Parathyroid adenoma (tissue), 2 donors: ENCODE results near the gene HS3ST2.

Experiments
- H2AFZ ChIP-seq: fragments of 300-600 bp; sonication (generic); one replicate; pipeline ENCODE4 v1.7.0; 2017; ENCODE audit warnings: antibody characterized with exemption, mild to moderate bottlenecking
- H3K27ac ChIP-seq: fragments of 300-600 bp; sonication (generic); one replicate; pipeline ENCODE4 v1.7.0; 2017
- H3K27me3 ChIP-seq: fragments of 300-600 bp; sonication (generic); one replicate; pipeline ENCODE4 v1.7.0; 2017; ENCODE audit warnings: low read length; ENCODE audit not compliant: control insufficient read depth, insufficient read depth
- H3K36me3 ChIP-seq: fragments of 300-600 bp; sonication (generic); one replicate; pipeline ENCODE4 v1.7.0; 2017; ENCODE audit warnings: low read length; ENCODE audit not compliant: control insufficient read depth, insufficient read depth
- H3K4me1 ChIP-seq: fragments of 300-600 bp; sonication (generic); one replicate; pipeline ENCODE4 v1.7.0; 2017; ENCODE audit warnings: control low read depth
- H3K4me2 ChIP-seq: fragments of 300-600 bp; sonication (generic); one replicate; pipeline ENCODE4 v1.7.0; 2017; ENCODE audit warnings: low read length
- H3K4me3 ChIP-seq: fragments of 300-600 bp; sonication (generic); one replicate; pipeline ENCODE4 v1.7.0; 2017; ENCODE audit warnings: low read depth, low read length
- H3K79me2 ChIP-seq: fragments of 300-600 bp; sonication (generic); one replicate; pipeline ENCODE4 v1.7.0; 2017; ENCODE audit warnings: control low read depth
- H3K9ac ChIP-seq: fragments of 300-600 bp; sonication (generic); one replicate; pipeline ENCODE4 v1.7.0; 2017; ENCODE audit warnings: mild to moderate bottlenecking
- H3K9me3 ChIP-seq: fragments of 300-600 bp; sonication (generic); one replicate; pipeline ENCODE4 v1.7.0; 2017; ENCODE audit warnings: low read length; ENCODE audit not compliant: control insufficient read depth
- CTCF ChIP-seq: fragments of 300-600 bp; sonication (generic); IDR thresholded peaks from one replicate; pipeline ENCODE4 v1.7.0; 2017; ENCODE audit warnings: antibody characterized with exemption, mild to moderate bottlenecking
- donor health status: primary hyperparathyroidism.

The HS3ST2 gene

DNA sequence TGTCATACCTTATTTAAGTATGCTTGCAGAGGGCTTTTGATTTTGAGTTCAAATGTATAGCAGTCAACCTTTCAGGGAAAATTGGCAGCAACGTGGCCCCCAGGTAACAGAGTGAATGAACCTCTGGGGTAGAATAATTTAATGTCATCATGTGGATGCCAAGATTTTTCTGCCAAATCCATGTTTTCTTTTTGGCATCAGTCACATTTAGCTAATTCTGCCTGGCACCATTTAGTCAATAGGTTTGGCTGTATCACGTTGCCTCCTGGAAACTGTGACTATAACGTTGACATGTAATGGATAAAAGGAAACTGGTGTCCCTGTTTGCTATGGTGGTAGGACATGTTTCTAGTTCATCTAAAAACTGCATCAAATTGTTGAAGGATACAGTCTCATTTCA is 115.5 kb downstream of the HS3ST2 start:
- Histone ChIP-seq H3K4me1 (no peaks in the 10 kb centered on the region), H2AFZ (no peak overlapping the region), H3K4me2 (no peak overlapping the region), H3K4me3 (no peak overlapping the region), H3K9me3 (no peaks in the 10 kb centered on the region), H3K27ac (no peak overlapping the region), H3K27me3 (no peaks in the 10 kb centered on the region), H3K36me3 (no peaks in the 10 kb centered on the region), H3K79me2 (no peaks in the 10 kb centered on the region), H3K9ac (no peak overlapping the region)
- no peak for TF ChIP-seq CTCF

- Histone ChIP-seq H3K36me3 (no peaks in the 10 kb centered on the region), H3K27me3 (no peaks in the 10 kb centered on the region), H3K9me3 (no peaks in the 10 kb centered on the region), H2AFZ (no peak overlapping the region), H3K9ac (no peak overlapping the region), H3K27ac (no peak overlapping the region), H3K4me3 (no peak overlapping the region), H3K4me1 (no peaks in the 10 kb centered on the region), H3K4me2 (no peak overlapping the region), H3K79me2 (no peaks in the 10 kb centered on the region)
- TF ChIP-seq CTCF: no peak
Measured at GRCh38 chr16:22932032-22932771, 118.2 kb downstream of the HS3ST2 start.

DNA sequence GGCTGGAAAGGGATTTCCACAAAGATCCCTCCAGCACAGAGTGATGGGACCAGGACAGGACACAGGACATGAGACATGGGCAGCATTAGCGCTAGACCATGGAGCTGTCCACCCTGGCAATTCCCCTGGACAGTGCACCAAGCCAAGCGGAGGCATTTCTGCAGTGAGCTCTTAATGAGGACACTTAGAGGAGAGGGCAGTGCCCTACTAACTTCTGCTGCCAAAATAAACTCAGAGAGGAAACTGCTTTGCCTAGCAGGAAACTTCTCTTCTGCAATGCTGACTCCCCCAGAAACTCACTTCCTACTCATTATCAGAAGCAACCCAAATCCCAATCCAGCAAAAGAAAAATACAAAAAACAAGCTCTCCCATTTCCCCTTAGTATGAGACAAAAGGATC is 119.2 kb downstream of the HS3ST2 start:
- Histone ChIP-seq H3K4me3 (no peak overlapping the region), H3K4me1 (no peaks in the 10 kb centered on the region), H3K9ac (no peak overlapping the region), H3K79me2 (no peaks in the 10 kb centered on the region), H3K9me3 (no peaks in the 10 kb centered on the region), H3K27me3 (no peaks in the 10 kb centered on the region), H3K36me3 (no peaks in the 10 kb centered on the region), H3K27ac (no peak overlapping the region), H3K4me2 (no peak overlapping the region), H2AFZ (no peak overlapping the region)
- TF ChIP-seq CTCF: no peak

DNA sequence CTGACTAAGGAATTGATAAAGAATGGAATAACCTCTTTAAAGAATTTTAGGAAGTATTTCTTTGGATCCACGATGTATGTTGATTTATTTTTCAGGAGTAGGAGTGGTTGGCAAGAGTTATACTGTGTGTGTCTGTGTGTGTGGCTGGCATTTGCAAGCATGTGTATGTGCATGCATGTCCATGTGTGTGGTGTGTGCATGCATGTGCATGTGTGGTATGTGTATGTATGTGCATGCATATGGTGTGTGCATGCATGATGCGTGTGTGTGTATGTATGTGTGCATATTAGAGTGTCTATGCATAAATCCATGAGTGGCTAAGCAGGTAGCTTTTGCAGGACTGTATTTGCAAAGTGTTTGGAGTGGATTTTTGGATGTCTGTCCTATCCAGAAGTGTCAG is 120.8 kb downstream of the HS3ST2 start:
- H2AFZ ChIP-seq: no peak overlapping the region
- no peak overlapping the region for H3K4me3 ChIP-seq
- H3K79me2 ChIP-seq: no peaks in the 10 kb centered on the region
- no peak overlapping the region for H3K9ac ChIP-seq
- H3K4me2 ChIP-seq: no peak overlapping the region
- H3K27ac ChIP-seq: no peak overlapping the region
- H3K27me3 ChIP-seq: no peaks in the 10 kb centered on the region
- H3K36me3 ChIP-seq: no peaks in the 10 kb centered on the region
- no peaks in the 10 kb centered on the region for H3K4me1 ChIP-seq
- no peak for TF ChIP-seq CTCF
- no peaks in the 10 kb centered on the region for H3K9me3 ChIP-seq

GRCh38 chr16:22937169-22937568 is 123.2 kb downstream of the HS3ST2 start:
- Histone ChIP-seq H3K27ac (no peak overlapping the region), H3K4me1 (no peaks in the 10 kb centered on the region), H3K9me3 (no peaks in the 10 kb centered on the region), H3K4me2 (no peak overlapping the region), H3K36me3 (no peaks in the 10 kb centered on the region), H2AFZ (no peak overlapping the region), H3K4me3 (no peak overlapping the region), H3K27me3 (no peaks in the 10 kb centered on the region), H3K9ac (no peak overlapping the region), H3K79me2 (no peaks in the 10 kb centered on the region)
- TF ChIP-seq CTCF: no peak
